GM19043 (cell line): ENCODE measurements around the gene PKP4.

ENCODE experiments used
- ATAC-seq: cut with Tn5 transposase; IDR thresholded peaks from one replicate; pipeline ENCODE4 v1.9.1; 2021; ENCODE audit warnings: low read depth; ENCODE audit not compliant: unreplicated experiment

Gene PKP4

DNA sequence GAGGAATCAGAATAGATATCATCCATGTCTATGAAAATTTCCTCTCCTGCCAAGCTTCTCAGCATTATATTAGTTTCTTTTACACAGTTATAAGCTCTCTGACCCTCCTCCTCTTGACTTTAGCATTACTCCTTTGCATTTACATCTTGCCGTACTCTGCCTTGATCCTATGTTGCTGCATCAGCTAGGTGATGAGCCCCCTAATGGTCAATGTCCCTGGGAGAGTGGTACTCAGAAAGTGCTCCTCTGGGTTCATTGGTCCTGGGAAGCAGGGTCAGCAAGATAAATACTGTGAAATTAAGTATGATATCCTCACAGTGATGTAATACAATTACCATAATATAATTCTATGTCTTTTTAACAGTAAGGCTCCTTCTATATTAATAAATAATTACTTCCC is 74.1 kb downstream of the PKP4 start:
- ATAC-seq = no peak

DNA sequence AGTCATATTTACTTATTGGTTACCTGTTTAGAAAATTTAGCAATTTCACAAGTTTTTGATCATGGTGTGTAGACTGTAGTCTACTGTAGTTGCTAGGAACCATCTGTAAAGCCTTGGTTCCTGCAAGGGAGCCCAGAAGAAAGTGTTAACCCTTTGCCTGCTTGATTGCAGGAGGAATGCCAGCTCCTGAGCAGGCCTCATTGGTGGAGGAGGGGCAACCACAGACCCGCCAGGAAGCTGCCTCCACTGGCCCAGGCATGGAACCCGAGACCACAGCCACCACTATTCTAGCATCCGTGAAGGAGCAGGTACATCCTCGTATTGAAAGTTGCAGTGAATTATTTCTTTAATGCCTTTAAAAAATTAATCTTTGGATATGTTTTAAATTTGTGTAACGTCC is 76.3 kb downstream of the PKP4 start:
- ATAC-seq = no peak

DNA sequence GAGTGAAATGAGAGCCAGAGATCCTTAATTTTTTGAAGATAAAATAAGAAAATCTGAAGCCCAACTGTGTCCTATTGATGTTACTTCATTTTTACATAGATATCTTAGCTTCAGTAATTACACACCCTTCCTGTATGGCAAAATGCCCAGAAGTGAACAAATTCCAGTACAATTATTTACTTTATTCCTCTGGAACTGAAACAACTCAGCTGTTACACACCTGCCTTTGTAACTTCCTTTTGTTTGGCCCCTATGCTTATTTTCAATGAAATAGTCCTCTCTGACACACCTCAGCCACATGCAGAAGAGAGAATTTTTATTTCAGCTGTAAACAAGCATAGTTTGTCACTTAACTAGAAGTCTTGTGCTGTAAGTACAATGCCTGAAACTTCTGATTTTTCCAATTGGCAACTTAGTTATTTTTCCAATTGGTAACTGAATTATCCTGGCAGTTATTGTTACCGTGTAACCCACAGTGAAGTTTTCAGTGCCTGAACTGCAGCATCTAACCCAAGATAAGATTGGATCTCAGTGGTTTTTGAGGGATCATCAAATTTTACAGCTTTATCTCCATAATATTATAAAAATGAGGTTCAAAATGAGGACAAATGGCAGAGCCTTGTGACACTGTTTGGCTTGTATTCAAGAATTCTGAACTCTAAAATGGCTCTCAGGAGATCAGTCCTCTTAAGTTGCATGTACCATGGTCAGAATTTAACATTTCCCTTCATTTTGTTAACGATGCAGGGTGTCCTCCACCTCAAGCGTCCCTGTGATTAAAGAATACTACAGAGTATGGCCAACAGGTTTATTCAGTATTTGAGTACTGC is 82.6 kb downstream of the PKP4 start:
- ATAC-seq = no peak

DNA sequence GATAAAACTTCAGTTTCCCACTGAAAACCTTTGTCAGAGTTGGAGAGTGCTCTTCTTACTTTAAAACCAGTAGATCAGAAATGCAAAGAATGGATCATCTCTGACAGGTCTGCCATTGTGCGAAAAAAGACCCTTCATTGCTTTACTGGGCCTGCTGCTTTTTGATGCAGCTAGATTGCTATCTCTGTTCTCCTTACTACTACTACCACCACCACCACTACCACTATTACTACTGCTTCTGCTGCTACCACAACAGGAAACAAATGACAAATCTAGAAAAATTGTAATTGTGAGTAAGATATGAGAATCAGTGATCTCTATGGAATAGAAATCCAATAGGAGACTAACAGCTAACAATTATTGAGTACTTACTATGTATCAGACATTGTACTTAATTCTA is 85.8 kb downstream of the PKP4 start:
- ATAC-seq = no peak

DNA sequence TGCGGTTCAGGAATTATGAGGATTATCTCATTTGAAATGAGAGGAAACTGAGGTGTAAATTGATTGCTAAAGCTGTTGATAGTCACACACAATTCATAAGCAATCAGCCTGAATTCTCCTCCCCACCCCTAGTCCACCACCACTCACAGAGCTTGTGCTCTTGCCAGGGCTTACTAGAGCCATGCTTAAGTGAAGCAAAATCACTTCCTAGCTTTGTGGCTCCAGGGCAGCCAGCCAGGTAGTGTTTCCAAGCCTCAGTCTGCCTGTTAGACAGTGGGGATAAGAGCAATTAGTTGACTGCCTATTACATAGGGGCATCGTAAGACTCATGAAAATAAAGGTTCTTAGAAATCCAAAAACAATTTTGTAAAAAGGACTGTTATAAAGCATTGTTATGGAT is 87.2 kb downstream of the PKP4 start:
- ATAC-seq = no peak

DNA sequence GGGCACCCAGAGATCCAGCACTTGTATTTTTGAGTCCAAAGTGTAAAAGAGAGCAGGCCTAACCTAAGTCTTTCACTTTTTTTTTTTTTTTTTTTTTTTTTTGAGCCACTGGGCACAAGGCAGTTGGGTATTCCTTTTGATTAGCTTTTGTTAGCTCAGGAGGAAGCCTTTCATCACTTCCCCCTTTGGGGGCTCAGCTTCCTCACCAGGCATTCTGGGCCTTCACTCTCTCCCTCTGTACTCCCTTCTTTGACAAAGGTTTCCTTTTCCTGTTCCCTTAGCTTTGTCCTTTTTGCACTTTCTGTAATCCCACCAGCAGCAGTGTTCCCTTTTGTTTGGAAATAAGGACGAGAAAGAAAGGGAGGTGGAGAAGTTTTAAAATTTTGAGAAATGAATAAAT is 88.2 kb downstream of the PKP4 start:
- ATAC-seq = no peak

DNA sequence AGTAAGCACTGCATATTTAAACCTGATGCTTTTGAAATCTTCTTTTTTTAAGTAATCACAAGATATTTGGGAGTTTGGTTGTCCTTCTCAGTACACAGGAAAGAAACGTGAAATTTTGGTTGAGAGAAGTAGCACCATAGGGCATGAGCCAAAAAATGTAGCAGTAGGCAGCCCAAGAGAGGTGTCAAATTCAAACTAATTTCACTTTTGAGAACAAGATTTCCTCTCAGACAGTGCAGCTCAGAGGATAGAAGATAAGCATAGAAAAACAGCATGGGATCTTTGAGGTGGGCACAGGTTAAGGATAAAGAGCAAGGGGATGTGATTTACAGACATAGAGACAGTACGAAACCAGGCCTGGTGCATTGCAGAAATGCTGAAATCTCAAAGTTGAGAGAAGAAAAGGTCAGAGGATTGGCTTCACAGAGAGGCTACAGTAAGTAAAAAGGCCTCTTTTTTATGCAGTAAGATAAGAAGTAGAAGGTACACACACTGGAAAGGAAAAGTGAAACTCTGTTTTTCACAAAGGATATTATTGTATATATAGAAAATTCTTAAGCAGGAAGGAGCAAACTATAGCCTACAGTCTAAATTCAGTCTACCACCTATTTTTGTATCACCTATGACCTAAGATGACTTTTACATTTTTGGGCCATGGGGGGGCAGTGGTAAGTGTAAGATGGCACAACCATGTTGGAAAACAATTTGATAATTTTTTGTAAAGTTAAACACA is 89.8 kb downstream of the PKP4 start:
- ATAC-seq = peak; percentile 50

DNA sequence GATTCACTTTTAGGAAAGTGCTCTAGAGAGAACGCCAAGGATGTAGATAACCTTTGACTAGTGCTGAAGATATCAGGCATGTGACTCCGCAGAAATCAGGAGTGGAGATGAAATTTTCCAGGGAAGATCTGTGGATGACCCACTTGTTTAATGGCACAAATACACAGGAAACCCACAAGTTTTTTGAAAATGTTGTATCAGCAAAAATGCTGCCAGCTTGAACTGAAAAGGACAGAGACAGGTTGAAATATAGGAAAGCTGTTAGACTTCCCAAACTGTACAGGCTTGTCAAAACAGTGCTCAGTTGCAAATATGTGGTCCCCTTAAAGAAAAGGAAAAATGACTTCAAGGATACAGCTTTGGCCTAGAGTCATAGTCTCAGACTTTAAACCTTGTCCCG is 96.5 kb downstream of the PKP4 start:
- ATAC-seq = no peak

DNA sequence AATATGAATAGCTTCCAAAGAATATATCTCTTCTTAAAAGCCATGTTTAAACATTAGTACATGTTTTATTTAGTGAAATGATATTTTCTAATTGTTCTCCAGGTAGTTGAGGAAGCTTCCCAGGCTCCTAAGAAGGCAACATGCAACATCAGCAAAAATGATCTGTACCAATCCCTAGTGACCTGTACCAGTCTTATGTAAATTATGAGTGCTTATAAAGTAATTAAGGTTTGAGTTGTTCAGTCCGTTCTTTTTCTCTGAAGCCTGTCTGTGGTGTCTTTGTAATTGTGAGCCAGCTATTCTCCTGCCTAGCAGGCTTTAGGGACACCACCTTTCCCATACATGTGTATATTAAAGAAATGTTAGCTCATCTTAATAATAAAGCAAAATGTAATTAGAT is 98.2 kb downstream of the PKP4 start:
- ATAC-seq = no peak

DNA sequence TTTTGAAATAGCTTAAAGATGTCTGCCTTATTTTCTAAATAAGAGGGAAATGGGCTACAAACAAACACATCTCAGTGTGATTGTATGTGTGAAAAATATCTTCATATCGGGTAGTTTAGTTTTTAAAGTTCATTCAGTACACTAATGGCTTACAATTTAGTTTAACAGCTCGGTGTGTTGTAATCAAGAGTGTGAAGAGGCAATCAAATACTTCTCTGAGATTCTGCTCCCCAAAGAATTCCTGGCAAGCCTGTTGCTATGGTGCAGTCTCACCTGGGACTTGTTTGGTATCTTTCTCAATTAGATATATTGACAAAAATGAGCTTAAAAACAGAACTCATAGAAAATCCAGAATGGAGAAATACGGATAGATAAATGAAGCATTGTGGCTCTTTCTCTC is 99.4 kb downstream of the PKP4 start:
- no peak for ATAC-seq

DNA sequence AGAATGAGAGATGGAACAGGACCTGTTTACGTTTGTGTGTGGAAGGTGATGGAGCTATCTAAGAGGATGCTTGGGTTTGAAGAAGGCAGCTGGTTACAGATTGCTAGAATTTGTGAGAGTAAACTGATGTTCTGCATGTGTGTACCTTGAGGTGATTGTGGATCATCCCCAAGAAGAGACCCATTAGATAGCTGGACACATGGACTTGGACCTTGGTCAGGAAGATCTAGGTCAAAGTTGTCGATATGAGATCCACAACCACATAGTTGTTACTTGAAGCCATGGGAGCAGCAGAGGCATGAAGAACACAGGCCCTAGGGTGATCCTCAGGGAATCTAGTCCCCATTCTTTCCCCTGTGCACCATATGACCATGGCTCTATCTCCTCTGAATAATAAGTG is 101.0 kb downstream of the PKP4 start:
- ATAC-seq = no peak

DNA sequence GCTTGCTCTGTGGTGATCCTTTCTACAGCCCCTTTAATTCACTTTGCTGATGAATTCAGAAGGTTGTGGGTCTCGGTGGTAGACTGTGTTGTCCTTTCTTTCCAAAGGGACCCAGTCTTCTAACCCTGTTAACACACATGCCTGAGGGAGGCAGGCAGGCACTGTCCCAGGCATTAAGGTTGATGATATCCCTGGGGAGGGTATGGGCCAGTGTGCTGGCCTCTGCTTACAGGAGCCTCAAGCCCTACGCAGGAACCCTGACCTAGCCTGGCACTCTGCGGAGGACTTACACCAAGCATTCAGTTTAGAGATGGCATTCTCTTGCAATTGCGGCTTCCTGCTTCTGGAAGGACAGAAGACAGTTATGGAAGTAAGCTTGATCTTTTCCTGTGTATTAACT is 102.5 kb downstream of the PKP4 start:
- no peak for ATAC-seq

DNA sequence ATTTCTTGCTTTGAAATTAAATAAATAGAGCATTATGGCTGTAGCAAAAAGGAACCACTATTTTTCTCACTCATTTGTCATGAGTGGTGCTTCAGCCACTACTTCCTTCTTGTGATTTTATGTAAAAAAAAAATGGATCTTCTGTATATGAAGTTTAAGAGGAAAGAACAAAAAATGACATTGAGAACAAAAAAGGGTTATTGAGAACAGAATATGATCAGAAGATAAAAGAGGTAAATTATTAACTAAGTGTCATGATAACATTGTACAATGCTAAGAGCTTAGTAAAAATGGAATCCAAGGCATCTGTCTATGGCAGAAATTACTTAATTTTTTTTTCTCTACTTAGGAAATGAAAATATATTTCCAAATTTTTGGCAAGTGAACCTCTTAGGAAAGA is 103.5 kb downstream of the PKP4 start:
- no peak for ATAC-seq

DNA sequence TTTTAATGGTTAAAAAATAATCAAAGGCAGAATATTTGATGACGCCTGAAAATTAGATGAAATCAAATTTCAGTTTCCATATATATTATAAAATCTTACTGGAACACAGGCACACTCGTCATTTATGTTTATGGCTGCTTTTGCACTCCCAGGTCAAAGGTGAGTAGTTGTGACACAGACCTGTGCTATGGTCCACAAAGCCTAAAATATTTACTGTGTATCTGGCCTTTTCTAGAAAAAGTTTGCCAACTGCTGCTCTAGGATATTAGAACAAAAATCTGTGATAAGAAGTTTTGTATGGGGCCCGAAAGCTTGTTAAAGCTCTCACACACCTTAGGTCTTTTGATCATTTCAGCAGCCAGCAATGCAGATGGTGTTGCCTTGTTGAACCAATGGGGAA is 104.3 kb downstream of the PKP4 start:
- ATAC-seq = no peak

DNA sequence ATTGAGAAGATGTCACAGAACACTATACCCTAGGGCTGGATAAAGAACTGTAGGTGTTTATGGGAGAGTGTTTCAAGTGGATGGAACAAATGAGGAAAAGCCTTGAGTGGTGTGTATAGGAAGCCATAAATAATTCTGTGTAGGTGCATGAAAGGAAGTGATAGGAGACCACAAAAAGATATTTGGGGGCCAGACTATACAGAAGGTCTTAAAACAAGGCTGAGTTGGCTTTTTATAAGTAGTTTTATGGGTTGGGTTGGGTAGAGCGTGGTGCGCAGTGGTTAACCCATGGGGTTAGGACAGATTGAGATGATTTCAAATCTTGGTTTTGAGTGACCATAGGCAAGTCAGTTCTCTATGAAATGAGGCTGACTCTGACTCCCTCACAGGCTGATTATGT is 110.5 kb downstream of the PKP4 start:
- ATAC-seq = no peak

DNA sequence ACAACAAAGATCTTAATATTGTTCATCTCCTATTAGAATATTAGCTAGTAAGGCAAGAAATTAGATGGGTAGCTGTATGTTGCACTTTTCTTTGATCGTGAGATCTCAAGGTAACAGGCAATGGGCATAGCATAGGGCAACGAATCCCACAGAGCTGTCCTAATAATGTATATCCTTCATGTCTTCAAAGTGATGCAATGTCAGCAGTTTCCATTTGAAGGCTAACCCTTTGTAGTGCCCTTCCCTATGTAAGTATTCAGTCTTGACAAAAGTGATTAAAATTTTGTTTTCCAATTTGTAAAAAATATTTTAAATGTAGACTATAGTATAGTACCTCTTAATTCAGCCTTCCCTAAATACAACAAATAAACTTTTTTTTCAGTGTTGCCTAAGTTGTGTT is 112.5 kb downstream of the PKP4 start:
- ATAC-seq = no peak

DNA sequence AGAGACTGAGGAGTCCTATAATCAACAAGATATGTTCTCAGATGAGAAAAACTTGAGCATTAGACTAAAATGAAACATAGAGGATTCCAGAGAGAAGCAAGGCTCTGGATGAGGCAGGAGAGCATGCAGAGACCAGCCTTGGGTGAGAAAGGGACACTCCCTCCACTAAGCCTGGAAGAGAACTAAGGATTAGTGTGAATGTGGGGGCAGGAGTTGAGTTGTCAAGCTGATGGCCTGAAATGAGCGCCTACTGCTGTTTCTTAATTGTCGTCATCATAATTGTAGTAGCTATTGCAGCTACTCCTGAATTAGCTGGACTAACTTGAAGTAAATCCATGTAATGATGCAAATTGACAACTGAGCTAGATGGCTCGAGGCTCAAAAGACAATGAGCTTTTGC is 114.1 kb downstream of the PKP4 start:
- no peak for ATAC-seq

DNA sequence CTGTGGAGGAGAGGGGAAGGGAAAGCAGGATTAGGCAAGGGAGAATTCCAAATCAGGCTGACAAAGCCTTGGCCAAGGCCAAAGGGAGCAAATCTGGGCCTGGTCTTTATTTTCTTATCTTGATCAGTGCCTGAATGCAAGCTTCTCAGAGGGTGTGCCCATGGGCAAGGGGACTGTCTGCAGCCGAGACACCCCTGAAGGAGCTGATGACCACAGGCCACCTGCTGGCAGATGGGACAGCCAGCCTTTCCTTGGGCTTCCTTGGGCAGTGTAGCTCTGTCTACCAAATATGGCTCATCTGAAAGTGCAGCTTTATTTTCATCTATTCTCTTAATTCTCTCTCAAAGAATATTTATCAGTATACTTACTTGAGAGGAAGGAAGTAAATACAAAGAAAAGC is 117.0 kb downstream of the PKP4 start:
- ATAC-seq = no peak

DNA sequence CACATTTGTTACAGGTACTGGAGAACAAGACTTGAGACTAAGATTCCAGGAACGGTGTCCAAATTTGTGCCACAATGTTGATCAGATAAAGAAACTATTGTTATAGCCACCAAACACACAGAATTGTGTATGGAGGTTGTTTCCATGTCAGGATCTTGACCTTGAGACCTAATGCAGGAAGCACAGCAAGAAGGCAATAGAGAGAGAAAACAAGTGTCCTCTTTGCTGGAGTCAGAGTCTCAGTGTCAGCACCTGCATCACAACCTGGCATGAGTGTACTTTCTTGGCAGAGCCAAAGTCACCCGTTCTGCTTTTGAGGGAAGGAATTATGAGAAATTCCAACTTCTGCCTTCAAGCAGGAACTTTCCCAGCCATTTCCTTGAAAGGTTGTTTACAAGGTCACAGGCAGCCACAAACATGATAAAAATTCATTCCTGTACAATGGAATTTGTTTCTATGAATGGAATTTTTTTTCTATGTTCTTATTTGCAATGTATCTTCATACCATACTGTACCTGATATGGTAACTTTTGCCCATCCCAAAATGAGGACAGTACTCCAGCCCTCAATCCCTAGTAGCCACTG is 118.4 kb downstream of the PKP4 start:
- ATAC-seq = no peak

DNA sequence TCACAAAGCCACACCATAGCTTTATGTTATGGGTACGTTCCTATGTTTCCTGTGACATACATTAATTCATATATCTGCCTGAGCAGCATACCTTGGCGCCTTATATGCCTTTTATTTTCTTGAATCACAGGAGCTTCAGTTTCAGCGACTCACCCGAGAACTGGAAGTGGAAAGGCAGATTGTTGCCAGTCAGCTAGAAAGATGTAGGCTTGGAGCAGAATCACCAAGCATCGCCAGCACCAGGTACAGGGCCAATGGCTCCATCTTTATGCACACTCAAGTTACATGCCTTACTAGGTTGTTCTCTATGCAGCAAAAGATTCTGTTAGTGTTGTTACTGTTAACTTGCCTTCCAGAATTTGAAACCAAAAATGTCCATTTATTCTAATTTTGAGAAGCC is 120.4 kb downstream of the PKP4 start:
- no peak for ATAC-seq

DNA sequence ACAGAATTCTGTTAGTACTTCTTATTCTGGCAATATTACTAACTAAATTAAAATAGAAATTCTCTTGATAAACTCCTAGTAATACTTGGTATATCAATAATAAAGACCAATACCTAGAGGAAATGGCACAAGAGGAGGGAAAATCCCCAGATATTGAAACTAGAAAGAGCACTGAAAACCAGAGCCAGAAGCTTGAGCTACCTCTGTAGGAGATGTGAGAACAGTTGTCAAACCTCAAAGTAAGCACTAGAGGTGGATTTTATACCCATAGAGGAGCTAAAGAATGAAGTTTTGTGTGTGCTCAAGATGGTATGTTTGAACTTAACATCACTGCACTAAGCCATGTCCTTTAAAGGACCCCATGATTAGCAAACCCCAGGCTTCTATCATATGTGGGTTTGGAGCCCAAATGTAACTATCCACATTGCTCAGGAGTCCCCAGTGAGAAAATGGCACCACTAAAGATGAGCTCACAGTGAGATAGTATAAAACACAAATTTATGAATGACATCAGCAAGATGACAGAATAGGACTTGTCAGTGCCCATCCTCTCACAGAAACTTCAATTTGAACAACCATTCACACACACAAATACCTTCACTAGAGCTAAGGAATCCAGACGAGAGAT is 122.1 kb downstream of the PKP4 start:
- no peak for ATAC-seq
